Neuronal stem cell (in vitro differentiated cells): Measurements from ENCODE around the gene MTO1.

Experiments
- DNase-seq: peaks from one replicate; pipeline ENCODE4 v3.0.0-alpha.2; 2013; ENCODE audit warnings: low spot score
- H2AFZ ChIP-seq: one replicate; pipeline ENCODE4 v1.6.1; 2013; ENCODE audit warnings: mild to moderate bottlenecking, low read length, inconsistent platforms
- H2AK5ac ChIP-seq: 2 replicates; pipeline ENCODE4 v1.6.1; 2013; ENCODE audit warnings: low read depth, mild to moderate bottlenecking, inconsistent platforms, low read length, moderate library complexity, mixed read lengths
- H2BK120ac ChIP-seq: 2 replicates; pipeline ENCODE4 v1.6.1; 2013; ENCODE audit warnings: low read depth, mild to moderate bottlenecking, inconsistent platforms, low read length, moderate library complexity, mixed read lengths
- H2BK12ac ChIP-seq: one replicate; pipeline ENCODE4 v1.6.1; 2013; ENCODE audit warnings: low read length, inconsistent platforms
- H2BK15ac ChIP-seq: 2 replicates; pipeline ENCODE4 v1.6.1; 2013; ENCODE audit warnings: mild to moderate bottlenecking, low read length, inconsistent platforms, mixed read lengths
- H2BK5ac ChIP-seq: one replicate; pipeline ENCODE4 v1.6.1; 2013; ENCODE audit warnings: inconsistent platforms, mild to moderate bottlenecking, low read length, moderate library complexity
- H3K14ac ChIP-seq: one replicate; pipeline ENCODE4 v1.6.1; 2013; ENCODE audit warnings: low read length, inconsistent platforms
- H3K18ac ChIP-seq: 2 replicates; pipeline ENCODE4 v1.6.1; 2013; ENCODE audit warnings: low read length, inconsistent platforms
- H3K23ac ChIP-seq: 2 replicates; pipeline ENCODE4 v1.6.1; 2013; ENCODE audit warnings: low read depth, mild to moderate bottlenecking, mixed read lengths, low read length, inconsistent platforms; ENCODE audit not compliant: poor library complexity
- H3K27ac ChIP-seq: replicated peaks from 3 replicates; pipeline ENCODE4 v1.5.1; 2013; ENCODE audit warnings: low read length, inconsistent platforms
- H3K27me3 ChIP-seq, 3 experiments: 2 replicates each; pipeline ENCODE4 v1.6.1; 2013; ENCODE audit warnings: low read length in 3 of 3, mild to moderate bottlenecking in 2 of 3, inconsistent platforms in 1 of 3, low read depth in 1 of 3, mixed read lengths in 1 of 3, moderate library complexity in 1 of 3; ENCODE audit not compliant: control insufficient read depth in 3 of 3, insufficient read depth in 3 of 3
- H3K36me3 ChIP-seq, 2 donors: replicated peaks in 1 of 2; 2 replicates each; pipeline ENCODE4 v1.6.1; 2013; ENCODE audit warnings: low read length in 2 of 2; ENCODE audit not compliant: control insufficient read depth in 2 of 2, insufficient read depth in 2 of 2
- H3K4ac ChIP-seq: 2 replicates; pipeline ENCODE4 v1.6.1; 2013; ENCODE audit warnings: inconsistent platforms, mild to moderate bottlenecking, low read length, moderate library complexity
- H3K4me1 ChIP-seq, 2 donors: 1 replicate in 1 of 2; 2 replicates in 1 of 2; pipeline ENCODE4 v1.6.1; 2013; ENCODE audit warnings: low read length in 2 of 2, low read depth in 1 of 2; ENCODE audit not compliant: control insufficient read depth in 2 of 2, insufficient read depth in 1 of 2
- H3K4me2 ChIP-seq: one replicate; pipeline ENCODE4 v1.6.1; 2013; ENCODE audit warnings: mild to moderate bottlenecking, low read length, inconsistent platforms; ENCODE audit not compliant: insufficient read depth, poor library complexity, severe bottlenecking
- H3K4me3 ChIP-seq, 2 donors: 2 replicates each; pipeline ENCODE4 v1.5.1; 2013; ENCODE audit warnings: low read length in 2 of 2, mild to moderate bottlenecking in 2 of 2, inconsistent platforms in 1 of 2, moderate library complexity in 1 of 2
- H3K79me1 ChIP-seq: one replicate; pipeline ENCODE4 v1.6.1; 2013; ENCODE audit warnings: low read depth, mild to moderate bottlenecking, inconsistent platforms, low read length, moderate library complexity
- H3K9ac ChIP-seq: one replicate; pipeline ENCODE4 v1.6.1; 2013; ENCODE audit warnings: mild to moderate bottlenecking, low read depth, low read length, inconsistent platforms; ENCODE audit not compliant: poor library complexity
- H3K9me3 ChIP-seq, 2 donors: replicated peaks in 1 of 2; 2 replicates each; pipeline versions ENCODE3 to v1.6.1; 2013; ENCODE audit warnings: low read length in 2 of 2, mild to moderate bottlenecking in 2 of 2, inconsistent platforms in 1 of 2, low read depth in 1 of 2, mixed read lengths in 1 of 2, moderate library complexity in 1 of 2; ENCODE audit not compliant: control insufficient read depth in 2 of 2, insufficient read depth in 1 of 2
- H4K8ac ChIP-seq: one replicate; pipeline ENCODE4 v1.6.1; 2013; ENCODE audit warnings: low read depth, mild to moderate bottlenecking, inconsistent platforms, low read length, moderate library complexity
- H4K91ac ChIP-seq: one replicate; pipeline ENCODE4 v1.6.1; 2013; ENCODE audit warnings: low read length, low read depth, mild to moderate bottlenecking, inconsistent platforms; ENCODE audit not compliant: poor library complexity
- WGBS, 2 donors: extraction: QIAGEN DNeasy Blood & Tissue Kit; methylation state at CpG; one replicate each; pipeline ENCODE4 v1.1.7; 2013; ENCODE audit warnings: missing lambda C conversion rate in 2 of 2, mixed read lengths in 1 of 2; ENCODE audit not compliant: insufficient read length in 2 of 2, insufficient replicate concordance in 1 of 2; ENCODE audit errors: extremely low coverage in 2 of 2; 5-methylcytosine and 5-hydroxymethylcytosine counted together

The MTO1 gene

GRCh38 chr6:73484438-73484837 is 22.9 kb downstream of the MTO1 start:
- H3K9me3 ChIP-seq: no peaks in the 10 kb centered on the region
- H3K23ac ChIP-seq: no peak overlapping the region
- H3K27ac ChIP-seq: no peak overlapping the region
- H3K9ac ChIP-seq: no peak overlapping the region
- no peak overlapping the region for H2BK15ac ChIP-seq
- H2BK5ac ChIP-seq: no peak overlapping the region
- H2BK120ac ChIP-seq: no peak overlapping the region
- H3K36me3 ChIP-seq: peaks cover 25 to 65% of the 10 kb centered on the region in 2 donors
- H2AK5ac ChIP-seq: no peak overlapping the region
- H3K27me3 ChIP-seq: no peaks in the 10 kb centered on the region
- no peak overlapping the region for H3K4ac ChIP-seq
- no peak overlapping the region for H3K14ac ChIP-seq
- no peak overlapping the region for H3K4me3 ChIP-seq
- no peak overlapping the region for H3K18ac ChIP-seq
- WGBS, 2 donors: no CpG with 5 or more reads among the region's 2 CpGs
- H3K79me1 ChIP-seq: peaks cover 1% of the 10 kb centered on the region
- no peak overlapping the region for H4K91ac ChIP-seq
- no peak overlapping the region for H2BK12ac ChIP-seq
- no peak overlapping the region for H3K4me2 ChIP-seq
- DNase-seq: no peak
- no peaks in the 10 kb centered on the region for H3K4me1 ChIP-seq
- H4K8ac ChIP-seq: no peak overlapping the region
- H2AFZ ChIP-seq: no peak overlapping the region

GRCh38 chr6:73487473-73487872 is 25.9 kb downstream of the MTO1 start:
- no peak overlapping the region for H2BK15ac ChIP-seq
- no peak overlapping the region for H2BK120ac ChIP-seq
- peaks cover 0 to 5% of the 10 kb centered on the region in 2 donors for H3K9me3 ChIP-seq
- H3K4me2 ChIP-seq: no peak overlapping the region
- no peak for DNase-seq
- H3K36me3 ChIP-seq: peaks cover 13 to 50% of the 10 kb centered on the region in 2 donors
- H4K91ac ChIP-seq: no peak overlapping the region
- no peak overlapping the region for H3K18ac ChIP-seq
- no peaks in the 10 kb centered on the region for H3K4me1 ChIP-seq
- no peak overlapping the region for H3K4me3 ChIP-seq
- no peak overlapping the region for H3K4ac ChIP-seq
- no peak overlapping the region for H3K9ac ChIP-seq
- no peak overlapping the region for H2AFZ ChIP-seq
- no peak overlapping the region for H2AK5ac ChIP-seq
- no peak overlapping the region for H2BK12ac ChIP-seq
- no peak overlapping the region for H3K14ac ChIP-seq
- H2BK5ac ChIP-seq: no peak overlapping the region
- no peaks in the 10 kb centered on the region for H3K27me3 ChIP-seq
- no peak overlapping the region for H3K23ac ChIP-seq
- no peaks in the 10 kb centered on the region for H3K79me1 ChIP-seq
- H4K8ac ChIP-seq: no peak overlapping the region
- H3K27ac ChIP-seq: no peak overlapping the region
- WGBS, 2 donors: no CpG with 5 or more reads among the region's 7 CpGs

- Histone ChIP-seq H3K18ac (no peak overlapping the region), H2BK120ac (no peak overlapping the region), H3K4ac (no peak overlapping the region), H3K4me3 (no peak overlapping the region), H3K4me1 (no peaks in the 10 kb centered on the region), H3K23ac (no peak overlapping the region), H2BK15ac (no peak overlapping the region), H2AFZ (no peak overlapping the region), H3K36me3 (peaks cover 15 to 42% of the 10 kb centered on the region in 2 donors), H2AK5ac (no peak overlapping the region), H3K79me1 (no peaks in the 10 kb centered on the region), H3K14ac (no peak overlapping the region), H3K4me2 (no peak overlapping the region), H4K8ac (no peak overlapping the region), H3K27ac (no peak overlapping the region), H2BK12ac (no peak overlapping the region), H3K9me3 (peaks cover 0 to 5% of the 10 kb centered on the region in 2 donors), H3K9ac (no peak overlapping the region), H4K91ac (no peak overlapping the region), H3K27me3 (no peaks in the 10 kb centered on the region), H2BK5ac (no peak overlapping the region)
- no peak for DNase-seq
Observed at GRCh38 chr6:73491377-73491776, 29.8 kb downstream of the MTO1 start.

DNA sequence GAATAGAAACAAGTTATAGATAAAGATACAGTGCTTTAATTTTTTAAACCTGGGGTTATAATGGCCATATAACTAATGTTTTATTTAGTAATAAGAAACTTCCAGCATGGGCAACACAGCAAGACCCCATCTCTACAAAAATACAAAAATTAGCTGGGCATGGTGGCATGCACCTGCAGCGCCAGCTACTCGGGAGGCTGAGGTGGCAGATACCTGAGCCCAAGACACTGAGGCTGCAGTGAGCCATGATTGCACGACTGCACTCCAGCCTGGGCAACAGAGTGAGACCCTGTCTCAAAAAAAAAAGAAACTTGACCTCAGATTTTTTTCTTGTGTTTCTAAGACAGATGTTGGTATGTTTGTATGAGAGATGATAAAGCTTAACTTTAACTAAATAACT is 36.4 kb downstream of the MTO1 start:
- no peak overlapping the region for H2BK15ac ChIP-seq
- H3K4me1 ChIP-seq: no peaks in the 10 kb centered on the region
- no peaks in the 10 kb centered on the region for H3K79me1 ChIP-seq
- no peak overlapping the region for H3K4me2 ChIP-seq
- no peak overlapping the region for H3K18ac ChIP-seq
- no peak overlapping the region for H2BK5ac ChIP-seq
- no peak overlapping the region for H3K9ac ChIP-seq
- H3K9me3 ChIP-seq: no peaks in the 10 kb centered on the region
- no peak overlapping the region for H2AK5ac ChIP-seq
- H3K23ac ChIP-seq: no peak overlapping the region
- H3K4me3 ChIP-seq: no peak overlapping the region
- no peak overlapping the region for H4K91ac ChIP-seq
- no peak overlapping the region for H4K8ac ChIP-seq
- H3K4ac ChIP-seq: no peak overlapping the region
- no peak overlapping the region for H2AFZ ChIP-seq
- peaks cover 5 to 15% of the 10 kb centered on the region in 2 donors for H3K36me3 ChIP-seq
- no peak overlapping the region for H3K14ac ChIP-seq
- H3K27ac ChIP-seq: no peak overlapping the region
- no peak overlapping the region for H2BK120ac ChIP-seq
- no peaks in the 10 kb centered on the region for H3K27me3 ChIP-seq
- DNase-seq: no peak
- no CpG with 5 or more reads among the region's 3 CpGs for WGBS, 2 donors
- H2BK12ac ChIP-seq: no peak overlapping the region
